H9 (cell line): Measurements from ENCODE around the gene C14orf132. TPM values are rescaled to one million over a fixed set of nuclear protein-coding genes. Genes with fewer than 3 reads are reported as not detected.

Experiments
- DNase-seq: peaks from one replicate; pipeline ENCODE4 v3.0.0-alpha.2; 2017
- H2AFZ ChIP-seq: one replicate; pipeline ENCODE4 v1.6.1; 2013; ENCODE audit warnings: mild to moderate bottlenecking, low read length, control low read depth, moderate library complexity
- H2AK5ac ChIP-seq: 2 replicates; pipeline ENCODE4 v1.6.1; 2013; ENCODE audit warnings: low read length, control low read depth, mixed read lengths; ENCODE audit not compliant: insufficient read length
- H2BK120ac ChIP-seq: one replicate; pipeline ENCODE4 v1.6.1; 2013; ENCODE audit warnings: low read depth, mild to moderate bottlenecking, low read length, control low read depth, inconsistent platforms; ENCODE audit not compliant: poor library complexity, severe bottlenecking
- H2BK12ac ChIP-seq: 2 replicates; pipeline ENCODE4 v1.6.1; 2013; ENCODE audit warnings: low read length, control low read depth, mixed read lengths, low read depth; ENCODE audit not compliant: insufficient read length
- H2BK15ac ChIP-seq: 2 replicates; pipeline ENCODE4 v1.6.1; 2013; ENCODE audit warnings: low read depth, low read length, control low read depth
- H2BK20ac ChIP-seq: one replicate; pipeline ENCODE4 v1.6.1; 2013; ENCODE audit warnings: low read depth, mild to moderate bottlenecking, low read length, control low read depth, inconsistent platforms; ENCODE audit not compliant: poor library complexity, severe bottlenecking
- H2BK5ac ChIP-seq: 2 replicates; pipeline ENCODE4 v1.6.1; 2013; ENCODE audit warnings: low read length, control low read depth, mixed read lengths; ENCODE audit not compliant: insufficient read length
- H3K14ac ChIP-seq: 2 replicates; pipeline ENCODE4 v1.6.1; 2013; ENCODE audit warnings: low read length, control low read depth; ENCODE audit not compliant: insufficient read depth
- H3K18ac ChIP-seq: 2 replicates; pipeline ENCODE4 v1.6.1; 2013; ENCODE audit warnings: low read depth, mild to moderate bottlenecking, mixed read lengths, low read length, control low read depth; ENCODE audit not compliant: insufficient read length
- H3K23ac ChIP-seq: 2 replicates; pipeline ENCODE4 v1.6.1; 2013; ENCODE audit warnings: low read length, control low read depth, mixed read lengths, low read depth; ENCODE audit not compliant: insufficient read length
- H3K23me2 ChIP-seq: 2 replicates; pipeline ENCODE4 v1.6.1; 2013; ENCODE audit warnings: low read depth, mild to moderate bottlenecking, mixed read lengths, low read length, control low read depth; ENCODE audit not compliant: insufficient read length, poor library complexity, severe bottlenecking
- H3K27ac ChIP-seq: 2 replicates; pipeline ENCODE4 v1.5.1; 2013; ENCODE audit warnings: low read length, control low read depth, mixed read lengths, low read depth; ENCODE audit not compliant: insufficient read length
- H3K27me3 ChIP-seq: 2 replicates; pipeline ENCODE4 v1.6.1; 2013; ENCODE audit warnings: low read length, control low read depth, inconsistent platforms; ENCODE audit not compliant: insufficient read depth
- H3K4ac ChIP-seq: 2 replicates; pipeline ENCODE4 v1.6.1; 2013; ENCODE audit warnings: low read depth, mild to moderate bottlenecking, control low read depth, inconsistent platforms, low read length, moderate library complexity
- H3K4me1 ChIP-seq: 2 replicates; pipeline ENCODE4 v1.6.1; 2013; ENCODE audit warnings: low read length, control low read depth, inconsistent platforms; ENCODE audit not compliant: insufficient read depth
- H3K4me2 ChIP-seq: 2 replicates; pipeline ENCODE4 v1.6.1; 2013; ENCODE audit warnings: low read length, control low read depth, mixed read lengths; ENCODE audit not compliant: insufficient read length, insufficient read depth
- H3K56ac ChIP-seq: 2 replicates; pipeline ENCODE4 v1.6.1; 2013; ENCODE audit warnings: low read depth, mild to moderate bottlenecking, mixed read lengths, low read length, control low read depth; ENCODE audit not compliant: insufficient read length
- H3K79me1 ChIP-seq: 2 replicates; pipeline ENCODE4 v1.6.1; 2013; ENCODE audit warnings: low read depth, mild to moderate bottlenecking, moderate library complexity, low read length, control low read depth, inconsistent platforms; ENCODE audit not compliant: insufficient read depth, poor library complexity, severe bottlenecking
- H3K79me2 ChIP-seq: 2 replicates; pipeline ENCODE4 v1.6.1; 2013; ENCODE audit warnings: low read length, control low read depth, inconsistent platforms; ENCODE audit not compliant: insufficient read depth
- H3K9ac ChIP-seq: 2 replicates; pipeline ENCODE4 v1.6.1; 2013; ENCODE audit warnings: low read length, control low read depth, mixed read lengths; ENCODE audit not compliant: insufficient read length; ENCODE audit errors: extremely low read depth
- H3K9me3 ChIP-seq: one replicate; pipeline ENCODE4 v1.6.1; 2013; ENCODE audit warnings: low read depth, low read length, inconsistent platforms; ENCODE audit not compliant: control insufficient read depth
- H3T11ph ChIP-seq: one replicate; pipeline ENCODE4 v1.6.1; 2013; ENCODE audit warnings: mild to moderate bottlenecking, low read length, control low read depth, inconsistent platforms
- H4K20me1 ChIP-seq: one replicate; pipeline ENCODE4 v1.6.1; 2013; ENCODE audit not compliant: control insufficient read depth, insufficient read length, insufficient read depth
- H4K5ac ChIP-seq: 2 replicates; pipeline ENCODE4 v1.6.1; 2013; ENCODE audit warnings: low read depth, mild to moderate bottlenecking, mixed read lengths, low read length, control low read depth; ENCODE audit not compliant: insufficient read length
- H4K8ac ChIP-seq: replicated peaks from 2 replicates; pipeline ENCODE4 v1.6.1; 2013; ENCODE audit warnings: low read length, control low read depth, mixed read lengths, low read depth; ENCODE audit not compliant: insufficient read length
- H4K91ac ChIP-seq: 2 replicates; pipeline ENCODE4 v1.6.1; 2013; ENCODE audit warnings: low read depth, mild to moderate bottlenecking, moderate library complexity, mixed read lengths, low read length, control low read depth; ENCODE audit not compliant: insufficient read length
- H3K27ac Mint-ChIP-seq, 3 experiments: 2 replicates in 2 of 3; 3 replicates in 1 of 3; pipeline ENCODE4 v1.8.0; 2020 to 2021; ENCODE audit warnings: mixed read lengths in 3 of 3, mild to moderate bottlenecking in 1 of 3, moderate library complexity in 1 of 3
- H3K27me3 Mint-ChIP-seq: 2 replicates; pipeline ENCODE4 v1.8.0; 2021; ENCODE audit warnings: low read depth, mild to moderate bottlenecking, moderate library complexity, mixed read lengths
- H3K36me3 Mint-ChIP-seq, 3 experiments: 2 replicates in 2 of 3; 3 replicates in 1 of 3; pipeline ENCODE4 v1.8.0; 2020 to 2021; ENCODE audit warnings: low read depth in 3 of 3, mixed read lengths in 3 of 3; ENCODE audit not compliant: insufficient read depth in 1 of 3
- H3K4me1 Mint-ChIP-seq, 2 experiments: 2 replicates each; pipeline ENCODE4 v1.8.0; 2020; ENCODE audit warnings: mixed read lengths in 2 of 2
- H3K4me3 Mint-ChIP-seq, 2 experiments: 2 replicates in 1 of 2; 3 replicates in 1 of 2; pipeline ENCODE4 v1.8.0; 2020 to 2021; ENCODE audit warnings: mild to moderate bottlenecking in 2 of 2, mixed read lengths in 2 of 2, moderate library complexity in 1 of 2
- H3K9me3 Mint-ChIP-seq, 2 experiments: 2 replicates in 1 of 2; 3 replicates in 1 of 2; pipeline ENCODE4 v1.8.0; 2020; ENCODE audit warnings: mild to moderate bottlenecking in 2 of 2, mixed read lengths in 2 of 2, moderate library complexity in 1 of 2
- WGBS: extraction: QIAGEN DNeasy Blood & Tissue Kit; methylation state at CpG from one replicate; pipeline ENCODE4 v1.1.7; 2013; ENCODE audit warnings: missing lambda C conversion rate, low lambda C conversion rate, mixed read lengths; ENCODE audit not compliant: insufficient read length; ENCODE audit errors: extremely low coverage; 5-methylcytosine and 5-hydroxymethylcytosine counted together
- total RNA-seq: library from RNA; stranded (reverse); gene quantifications from 2 replicates; pipeline ENCODE4 v1.2.1, GENCODE V29; 2021
- TF ChIP-seq, protein P1 (sequence below): fragments of 200-600 bp; sonication (generic); conservative IDR thresholded peaks from 3 replicates; pipeline ENCODE4 v1.8.0; 2021; ENCODE audit warnings: antibody characterized with exemption, mild to moderate bottlenecking

The C14orf132 gene
- total RNA-seq, 1 experiment from 2014 or later, result 5.7 TPM

DNA sequence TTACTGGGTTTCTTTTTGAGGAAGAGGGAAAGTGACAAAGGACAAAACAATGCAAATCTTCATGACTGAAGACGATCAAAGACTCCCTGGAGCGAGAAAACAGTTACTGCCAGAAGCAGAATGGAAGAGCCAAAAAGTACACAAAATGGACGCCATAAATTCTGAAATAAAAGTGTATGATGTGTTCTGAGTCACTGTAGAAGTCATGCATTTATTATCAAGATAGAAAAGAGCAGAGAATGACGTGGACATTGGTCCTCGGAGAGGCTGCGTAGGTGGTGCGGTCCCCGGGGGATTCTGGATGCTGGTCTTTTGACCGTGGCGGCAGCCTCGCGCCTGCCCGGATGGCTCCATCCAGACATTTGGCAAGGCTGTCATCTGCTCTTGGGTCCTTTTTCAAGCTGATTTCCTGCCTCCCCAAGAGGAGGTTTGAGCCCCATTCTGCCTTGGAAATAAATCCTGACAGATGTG, 52.8 kb downstream of the C14orf132 start:
- H3K36me3 Mint-ChIP-seq, result peaks cover 4 to 6% (median 4%) of the 10 kb centered on the region in 3 experiments; a peak in 5 of 7 replicates
- Histone ChIP-seq H3K4me2 (no peak overlapping the region), H2BK5ac (no peak overlapping the region), H2AFZ (no peak overlapping the region), H3K27ac (no peak overlapping the region), H3K14ac (no peak overlapping the region), H3K4ac (no peak overlapping the region), H4K8ac (no peak overlapping the region), H2BK12ac (no peak overlapping the region), H4K20me1 (no peaks in the 10 kb centered on the region), H2BK120ac (no peak overlapping the region), H3K4me1 (no peaks in the 10 kb centered on the region), H2BK15ac (no peak overlapping the region), H4K91ac (no peak overlapping the region), H3T11ph (no peak overlapping the region), H3K9me3 (no peaks in the 10 kb centered on the region), H3K56ac (no peak overlapping the region), H3K23me2 (no peaks in the 10 kb centered on the region), H2AK5ac (no peak overlapping the region), H3K23ac (no peak overlapping the region), H4K5ac (no peak overlapping the region), H3K9ac (no peak overlapping the region), H3K27me3 (no peaks in the 10 kb centered on the region), H3K18ac (no peak overlapping the region), H2BK20ac (no peak overlapping the region), H3K79me1 (no peaks in the 10 kb centered on the region), H3K79me2 (no peaks in the 10 kb centered on the region)
- no peak overlapping the region for H3K27ac Mint-ChIP-seq
- no peak overlapping the region for H3K4me3 Mint-ChIP-seq
- no peaks in the 10 kb centered on the region for H3K27me3 Mint-ChIP-seq
- no peak for DNase-seq
- TF ChIP-seq, protein P1, sequence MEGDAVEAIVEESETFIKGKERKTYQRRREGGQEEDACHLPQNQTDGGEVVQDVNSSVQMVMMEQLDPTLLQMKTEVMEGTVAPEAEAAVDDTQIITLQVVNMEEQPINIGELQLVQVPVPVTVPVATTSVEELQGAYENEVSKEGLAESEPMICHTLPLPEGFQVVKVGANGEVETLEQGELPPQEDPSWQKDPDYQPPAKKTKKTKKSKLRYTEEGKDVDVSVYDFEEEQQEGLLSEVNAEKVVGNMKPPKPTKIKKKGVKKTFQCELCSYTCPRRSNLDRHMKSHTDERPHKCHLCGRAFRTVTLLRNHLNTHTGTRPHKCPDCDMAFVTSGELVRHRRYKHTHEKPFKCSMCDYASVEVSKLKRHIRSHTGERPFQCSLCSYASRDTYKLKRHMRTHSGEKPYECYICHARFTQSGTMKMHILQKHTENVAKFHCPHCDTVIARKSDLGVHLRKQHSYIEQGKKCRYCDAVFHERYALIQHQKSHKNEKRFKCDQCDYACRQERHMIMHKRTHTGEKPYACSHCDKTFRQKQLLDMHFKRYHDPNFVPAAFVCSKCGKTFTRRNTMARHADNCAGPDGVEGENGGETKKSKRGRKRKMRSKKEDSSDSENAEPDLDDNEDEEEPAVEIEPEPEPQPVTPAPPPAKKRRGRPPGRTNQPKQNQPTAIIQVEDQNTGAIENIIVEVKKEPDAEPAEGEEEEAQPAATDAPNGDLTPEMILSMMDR, result no peak
- no CpG with 5 or more reads among the region's 13 CpGs for WGBS
- H3K9me3 Mint-ChIP-seq, result no peaks in the 10 kb centered on the region
- H3K4me1 Mint-ChIP-seq, result peaks cover 27 to 30% of the 10 kb centered on the region in 2 experiments
